ENCODE results near the gene CEACAM19.

GRCh38 chr19:44685877-44686276 lies 14.6 kb downstream of the CEACAM19 start:
- no peak for TF ChIP-seq REST (IDR thresholded peaks at IDR 0.05; ENCODE audit: borderline replicate concordance)
- TF ChIP-seq REST (CRISPR knock-in tag; IDR thresholded peaks at IDR 0.05; ENCODE audit: low read depth), result no peak
- no peak for TF ChIP-seq KAT7 (CRISPR knock-in tag; IDR thresholded peaks at IDR 0.05; ENCODE audit: borderline replicate concordance)
- no peak for TF ChIP-seq ARNT (IDR thresholded peaks at IDR 0.05)
- TF ChIP-seq USF1 (CRISPR knock-in tag; IDR thresholded peaks at IDR 0.05), result no peak
- TF ChIP-seq ZNF318 (IDR thresholded peaks at IDR 0.05; ENCODE audit: borderline replicate concordance in 1 of 2, low read depth in 1 of 2), result no peak
- TF ChIP-seq BRF1 (IDR thresholded peaks at IDR 0.05; ENCODE audit: borderline replicate concordance, extremely low read depth, insufficient read length), result no peak
- no peak for TF ChIP-seq TCF7L2 (IDR thresholded peaks at IDR 0.05; ENCODE audit: low read depth, low read length)
- TF ChIP-seq RBM34 (IDR thresholded peaks at IDR 0.05; ENCODE audit: borderline replicate concordance, insufficient read depth, low read length), result no peak
- TF ChIP-seq SAP30 (IDR thresholded peaks at IDR 0.05; ENCODE audit: borderline replicate concordance, insufficient read depth, low read depth, low read length, poor library complexity, severe bottlenecking), result no peak
- no peak for TF ChIP-seq SMARCB1 (IDR thresholded peaks at IDR 0.05; ENCODE audit: insufficient read length, low read depth)
- no peak for TF ChIP-seq CREM (IDR thresholded peaks at IDR 0.05; ENCODE audit: low read depth)
- no peak for TF ChIP-seq RBM39 (optimal IDR thresholded peaks at IDR 0.05; ENCODE audit: low read depth, low read length)
